Astrocyte of the hippocampus (primary cell): ENCODE results near the gene PRKAB1.

Experiments used
- DNase-seq: peaks from one replicate; pipeline ENCODE4 v3.0.0; 2011; ENCODE audit warnings: low read depth, low spot score

The PRKAB1 gene

GRCh38 chr12:119661882-119662281, 6.1 kb upstream of the PRKAB1 start:
- no peak for DNase-seq

GRCh38 chr12:119664642-119665041, 3.3 kb upstream of the PRKAB1 start:
- DNase-seq, result no peak

GRCh38 chr12:119665164-119665929, 2.6 kb upstream of the PRKAB1 start:
- DNase-seq, result no peak

GRCh38 chr12:119666226-119666795, 1.6 kb upstream of the PRKAB1 start:
- DNase-seq, result no peak

- DNase-seq, result no peak
Observed at GRCh38 chr12:119666900-119667576, 895 bp upstream of the PRKAB1 start.

GRCh38 chr12:119668324-119668841, 450 bp downstream of the PRKAB1 start:
- DNase-seq, result no peak

GRCh38 chr12:119669744-119670472, 2.0 kb downstream of the PRKAB1 start:
- no peak for DNase-seq

GRCh38 chr12:119671070-119671469, 3.1 kb downstream of the PRKAB1 start:
- no peak for DNase-seq

- DNase-seq, result no peak
Observed at GRCh38 chr12:119672194-119672593, 4.3 kb downstream of the PRKAB1 start.

GRCh38 chr12:119673634-119674033, 5.7 kb downstream of the PRKAB1 start:
- DNase-seq, result no peak

GRCh38 chr12:119674560-119674959, 6.6 kb downstream of the PRKAB1 start:
- DNase-seq, result no peak

- DNase-seq, result no peak
Observed at GRCh38 chr12:119676022-119676421, 8.1 kb downstream of the PRKAB1 start.

GRCh38 chr12:119676573-119676972, 8.6 kb downstream of the PRKAB1 start:
- DNase-seq, result no peak

GRCh38 chr12:119678459-119678858, 10.5 kb downstream of the PRKAB1 start:
- DNase-seq, result peak; percentile 38

- DNase-seq, result no peak
Observed at GRCh38 chr12:119679081-119679480, 11.1 kb downstream of the PRKAB1 start.

GRCh38 chr12:119679490-119679889, 11.6 kb downstream of the PRKAB1 start:
- DNase-seq, result no peak

GRCh38 chr12:119681111-119681510, 13.2 kb downstream of the PRKAB1 start:
- no peak for DNase-seq

- no peak for DNase-seq
Observed at GRCh38 chr12:119681728-119682638, 14.1 kb downstream of the PRKAB1 start.

- DNase-seq, result no peak
Observed at GRCh38 chr12:119682639-119683252, 14.8 kb downstream of the PRKAB1 start.

- peak; percentile 23 for DNase-seq
Observed at GRCh38 chr12:119683413-119683812, 15.5 kb downstream of the PRKAB1 start.
